ENCODE results near the gene TTLL11.

- TF ChIP-seq CTCF (IDR thresholded peaks at IDR 0.05; ENCODE audit: poor library complexity) (peak; percentile 97), EZH2 (IDR thresholded peaks at IDR 0.05; ENCODE audit: borderline replicate concordance) (no peak)
Observed at GRCh38 chr9:122125158-122125508, 32.0 kb upstream of the TTLL11 start.

Data from hepatocyte (in vitro differentiated cells).